ENCODE results near the gene LRRC47.

DNA sequence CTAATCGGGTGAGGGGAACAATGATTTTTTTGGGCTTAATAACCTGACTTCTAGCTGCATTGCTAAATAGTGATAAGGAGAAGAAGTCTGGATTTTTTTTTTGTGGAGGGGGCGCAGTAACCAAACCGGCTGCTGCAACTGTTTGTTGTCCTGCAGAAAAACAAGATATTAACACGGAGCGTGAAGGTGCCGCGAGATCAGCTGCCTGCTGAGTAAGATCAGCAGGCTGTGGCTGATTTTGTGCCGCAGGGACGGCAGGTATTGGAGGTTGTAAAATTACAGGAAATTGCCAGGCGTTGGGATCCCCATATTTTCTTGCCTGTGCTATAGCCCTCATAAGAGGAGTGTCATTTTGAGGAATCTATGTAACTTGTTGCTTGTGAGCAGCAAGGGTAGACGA is 8.7 kb upstream of the LRRC47 start:
- TF ChIP-seq TAF1 (IDR thresholded peaks at IDR 0.05; ENCODE audit: borderline replicate concordance, low read depth, low read length) = no peak
- no peak for TF ChIP-seq CTCF (IDR thresholded peaks at IDR 0.05)
- TF ChIP-seq EZH2phosphoT487 (IDR thresholded peaks at IDR 0.05; ENCODE audit: borderline replicate concordance, low read depth) = no peak
- TF ChIP-seq EP300 (IDR thresholded peaks at IDR 0.05; ENCODE audit: borderline replicate concordance in 1 of 2, low read depth in 1 of 2, low read length in 1 of 2) = no peak
- no peak for TF ChIP-seq MEF2A (IDR thresholded peaks at IDR 0.05; ENCODE audit: borderline replicate concordance, low read depth)
- TF ChIP-seq MAX (IDR thresholded peaks at IDR 0.05; ENCODE audit: low read depth) = no peak

Measured in SK-N-SH (cell line).